Measurements from ENCODE around the gene DGKB.

DGKB gene

GRCh38 chr7:14271441-14271840 lies 631.1 kb downstream of the DGKB start:
- no peak for DNase-seq

GRCh38 chr7:14270099-14270498 lies 632.5 kb downstream of the DGKB start:
- no peak for DNase-seq

GRCh38 chr7:14260011-14260410 lies 642.5 kb downstream of the DGKB start:
- DNase-seq = no peak

- no peak for DNase-seq
These were observed 643.7 kb downstream of the DGKB start for GRCh38 chr7:14258861-14259260.

- DNase-seq = no peak
These were observed 644.1 kb downstream of the DGKB start for GRCh38 chr7:14258441-14258840.

GRCh38 chr7:14252458-14252857 lies 650.1 kb downstream of the DGKB start:
- no peak for DNase-seq

- no peak for DNase-seq
These were observed 660.4 kb downstream of the DGKB start for GRCh38 chr7:14242175-14242574.

- DNase-seq = no peak
These were observed 665.7 kb downstream of the DGKB start for GRCh38 chr7:14236834-14237233.

- DNase-seq = no peak
These were observed 667.5 kb downstream of the DGKB start for GRCh38 chr7:14235056-14235455.

GRCh38 chr7:14233868-14234369 lies 668.6 kb downstream of the DGKB start:
- DNase-seq = no peak

GRCh38 chr7:14233076-14233867 lies 669.3 kb downstream of the DGKB start:
- DNase-seq = no peak

- no peak for DNase-seq
These were observed 673.5 kb downstream of the DGKB start for GRCh38 chr7:14229047-14229446.

- DNase-seq = no peak
These were observed 674.2 kb downstream of the DGKB start for GRCh38 chr7:14228341-14228740.

- DNase-seq = no peak
These were observed 676.4 kb downstream of the DGKB start for GRCh38 chr7:14226126-14226525.

- DNase-seq = no peak
These were observed 683.4 kb downstream of the DGKB start for GRCh38 chr7:14219125-14219524.

GRCh38 chr7:14218338-14218737 lies 684.2 kb downstream of the DGKB start:
- DNase-seq = no peak

GRCh38 chr7:14209896-14210484 lies 692.6 kb downstream of the DGKB start:
- no peak for DNase-seq

- no peak for DNase-seq
These were observed 694.8 kb downstream of the DGKB start for GRCh38 chr7:14207711-14208110.

- no peak for DNase-seq
These were observed 695.4 kb downstream of the DGKB start for GRCh38 chr7:14207138-14207537.

GRCh38 chr7:14206121-14206520 lies 696.4 kb downstream of the DGKB start:
- no peak for DNase-seq

- DNase-seq = no peak
These were observed 701.2 kb downstream of the DGKB start for GRCh38 chr7:14201353-14201752.

- DNase-seq = no peak
These were observed 703.2 kb downstream of the DGKB start for GRCh38 chr7:14199336-14199735.

GRCh38 chr7:14197280-14197679 lies 705.3 kb downstream of the DGKB start:
- DNase-seq = no peak

GRCh38 chr7:14196555-14196954 lies 706.0 kb downstream of the DGKB start:
- no peak for DNase-seq

- no peak for DNase-seq
These were observed 706.7 kb downstream of the DGKB start for GRCh38 chr7:14195871-14196270.
